Right ventricle myocardium superior (tissue), 1 donor: ENCODE data around the gene NXN. TPM values are rescaled to one million over a fixed set of nuclear protein-coding genes. Genes with fewer than 3 reads are reported as not detected.
"Not testable (repeated sequence)": the region's sequence is repeated elsewhere in the genome, so short reads cannot be mapped to it uniquely, and the experiment has no call there.

Source experiments
- ATAC-seq: fragments of 200-7000 bp; cut with Tn5 transposase; one replicate; pipeline ENCODE4 v1.9.1; 2020; ENCODE audit warnings: mild to moderate bottlenecking; ENCODE audit not compliant: poor library complexity
- DNase-seq: peaks from one replicate; pipeline ENCODE4 v3.0.0-alpha.2; 2020
- intact Hi-C: fragments of 100-400 bp; cut with DNase I; formaldehyde crosslinking; loops from one replicate; pipeline ENCODE4 v1.11.2; 2022
- microRNA-seq: library from miRNA; unstranded; fragments of <30 nt; microRNA quantifications from one replicate; pipeline ENCODE4 v1.2.0, GENCODE V29; 2020
- total RNA-seq: library from RNA; stranded (reverse); fragmentation: NEBNext Ultra II Directional; extraction: Animal tissue kit (Norgen Biotek cat#: 25700); gene quantifications from one replicate; pipeline ENCODE4 v1.2.1, GENCODE V29; 2021
- donor health status: DM: no; HTN: yes; CAD: no; lungs with severe emphysema.

NXN gene
- total RNA-seq, 1 donor from 2014 or later = 20.2 TPM

DNA sequence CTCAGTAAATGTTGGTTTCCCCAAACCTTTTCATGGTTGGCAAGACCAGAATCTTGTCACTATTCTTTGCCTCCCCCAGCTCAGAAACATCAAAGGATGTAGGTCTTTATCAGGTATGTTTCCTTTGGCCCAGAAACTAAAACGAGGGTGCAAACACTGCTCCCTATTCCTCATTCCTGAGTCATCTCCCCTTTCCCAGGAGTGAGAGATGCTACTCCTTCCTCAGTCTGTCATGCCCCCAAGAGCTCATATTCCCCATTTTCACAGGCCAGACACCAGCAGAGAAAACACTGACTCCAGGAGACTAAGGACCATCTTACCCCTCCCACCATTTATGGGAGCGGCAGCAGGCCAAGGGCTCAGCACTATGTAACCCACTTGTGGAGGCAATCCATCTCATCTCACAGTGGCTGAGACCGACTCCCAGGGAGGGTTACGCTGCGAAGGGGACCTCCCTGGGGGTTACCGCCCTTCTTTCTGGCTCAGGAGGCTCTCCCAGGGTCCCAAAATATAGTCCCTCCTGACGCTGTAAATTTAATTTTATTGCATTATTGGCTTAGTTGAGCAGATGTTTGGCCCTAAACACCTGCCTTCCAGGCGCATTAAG, 229.0 kb downstream of the NXN start:
- intact Hi-C loops = no loop called here
- DNase-seq (no peak), ATAC-seq (no peak)

DNA sequence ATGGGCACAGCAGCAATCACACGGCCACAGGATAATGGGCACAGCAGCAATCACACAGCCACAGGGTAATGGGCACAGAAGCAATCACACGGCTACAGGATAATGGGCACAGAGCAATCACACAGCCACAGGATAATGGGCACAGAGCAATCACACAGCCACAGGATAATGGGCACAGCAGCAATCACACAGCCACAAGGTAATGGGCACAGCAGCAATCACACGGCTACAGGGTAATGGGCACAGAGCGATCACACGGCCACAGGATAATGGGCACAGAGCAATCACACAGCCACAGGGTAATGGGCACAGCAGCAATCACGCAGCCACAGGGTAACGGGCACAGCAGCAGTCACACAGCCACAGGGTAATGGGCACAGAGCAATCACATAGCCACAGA, 230.2 kb downstream of the NXN start:
- intact Hi-C loops, DNase-seq, ATAC-seq: not testable (repeated sequence)

Small RNAs within 50 kb of the gene (microRNA-seq; reads per million reads assigned to microRNA genes)
- not detected for gene MIR3183

Other genes with a start within 250 kb of the NXN start
- 2.0 TPM for gene TLCD3A, start 247.2 kb downstream of the NXN start, total RNA-seq
- 12.2 TPM for gene GEMIN4, start 227.5 kb downstream of the NXN start, total RNA-seq
- 25.1 TPM for gene GLOD4, start 197.5 kb downstream of the NXN start, total RNA-seq
- 21.0 TPM for gene MRM3, start 197.4 kb downstream of the NXN start, total RNA-seq
- 17.1 TPM for gene TIMM22, start 17.4 kb upstream of the NXN start, total RNA-seq
- 128 TPM for gene ABR, start 200.2 kb upstream of the NXN start, total RNA-seq